ENCODE measurements around the gene SLC6A3. TPM values are rescaled to one million over a fixed set of nuclear protein-coding genes. Genes with fewer than 3 reads are reported as not detected.

Gene SLC6A3
- total and polyA plus RNA-seq, 4 donors: 0.30 to 1.1 (median 0.90) TPM

- Histone ChIP-seq H3K27me3 (ENCODE audit: control insufficient read depth in 3 of 3, insufficient read depth in 3 of 3, low read length in 2 of 3) (no peaks in the 10 kb centered on the region), H3K9ac (ENCODE audit: insufficient read depth in 1 of 2, low read length in 2 of 2) (no peak overlapping the region), H3K4me3 (no peak overlapping the region), H3K27ac (ENCODE audit: low read depth in 1 of 2, low read length in 1 of 2) (no peak overlapping the region), H3K4me1 (ENCODE audit: control insufficient read depth in 5 of 5, insufficient read depth in 5 of 5, low read length in 5 of 5) (no peaks in the 10 kb centered on the region), H3K36me3 (ENCODE audit: control insufficient read depth in 4 of 4, insufficient read depth in 4 of 4, low read length in 4 of 4) (peaks cover 0 to 71% (median 26%) of the 10 kb centered on the region in 4 donors), H3K9me3 (ENCODE audit: control insufficient read depth in 4 of 4, insufficient read depth in 3 of 4, low read length in 3 of 4) (peaks cover 0 to 2% (median 0%) of the 10 kb centered on the region in 4 donors)
- DNase-seq (no peak), ATAC-seq (ENCODE audit: insufficient read depth, low FRiP score) (no peak)
- WGBS, 2 donors: 91 to 93% methylated on average over 15 of the region's 15 CpGs
- TF ChIP-seq, protein P1, sequence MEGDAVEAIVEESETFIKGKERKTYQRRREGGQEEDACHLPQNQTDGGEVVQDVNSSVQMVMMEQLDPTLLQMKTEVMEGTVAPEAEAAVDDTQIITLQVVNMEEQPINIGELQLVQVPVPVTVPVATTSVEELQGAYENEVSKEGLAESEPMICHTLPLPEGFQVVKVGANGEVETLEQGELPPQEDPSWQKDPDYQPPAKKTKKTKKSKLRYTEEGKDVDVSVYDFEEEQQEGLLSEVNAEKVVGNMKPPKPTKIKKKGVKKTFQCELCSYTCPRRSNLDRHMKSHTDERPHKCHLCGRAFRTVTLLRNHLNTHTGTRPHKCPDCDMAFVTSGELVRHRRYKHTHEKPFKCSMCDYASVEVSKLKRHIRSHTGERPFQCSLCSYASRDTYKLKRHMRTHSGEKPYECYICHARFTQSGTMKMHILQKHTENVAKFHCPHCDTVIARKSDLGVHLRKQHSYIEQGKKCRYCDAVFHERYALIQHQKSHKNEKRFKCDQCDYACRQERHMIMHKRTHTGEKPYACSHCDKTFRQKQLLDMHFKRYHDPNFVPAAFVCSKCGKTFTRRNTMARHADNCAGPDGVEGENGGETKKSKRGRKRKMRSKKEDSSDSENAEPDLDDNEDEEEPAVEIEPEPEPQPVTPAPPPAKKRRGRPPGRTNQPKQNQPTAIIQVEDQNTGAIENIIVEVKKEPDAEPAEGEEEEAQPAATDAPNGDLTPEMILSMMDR (IDR thresholded peaks at IDR 0.05; ENCODE audit: control extremely low read depth, extremely low read depth): no peak
Observed at GRCh38 chr5:1485579-1486118, 40.4 kb upstream of the SLC6A3 start.

DNA sequence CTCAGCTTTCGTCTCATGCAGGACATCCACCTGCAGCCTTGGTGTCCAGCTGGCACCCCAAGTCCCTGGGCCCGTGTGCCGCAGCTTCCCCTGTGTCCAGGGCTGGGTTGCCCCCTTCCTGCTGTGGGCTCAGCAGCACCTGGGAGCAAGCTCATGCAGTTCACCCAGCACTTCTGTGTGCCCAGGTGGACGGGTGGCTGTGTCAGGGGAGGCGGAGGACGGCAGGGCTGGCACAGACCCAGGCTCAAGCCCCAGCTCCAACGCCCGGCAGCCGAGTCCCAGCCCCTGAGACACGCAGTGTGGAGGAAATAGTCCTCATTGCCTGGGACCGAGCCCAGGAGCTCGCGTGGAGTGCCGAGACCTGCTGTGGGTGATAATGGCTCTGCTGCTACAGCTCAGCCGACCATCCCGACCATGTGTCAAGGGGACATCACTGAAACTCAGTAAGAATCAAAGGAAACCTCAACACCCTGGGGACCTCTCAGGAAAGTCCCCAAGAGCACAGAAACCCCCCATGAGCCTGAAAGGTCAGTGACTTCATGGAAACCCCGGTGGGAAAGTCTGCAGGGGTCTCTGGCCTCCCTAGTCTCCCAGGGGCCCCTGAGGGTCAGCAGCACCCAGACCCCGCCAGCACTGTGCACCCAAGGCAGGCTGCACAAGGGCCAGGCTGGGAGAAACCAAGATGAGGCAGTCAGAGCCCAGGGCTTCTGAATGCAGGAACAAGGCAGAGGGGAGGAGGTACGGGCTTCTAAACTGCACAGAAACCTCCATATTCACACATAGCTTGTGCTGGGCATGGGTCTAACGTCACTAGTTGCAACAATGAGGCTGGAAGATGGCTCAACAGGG lies 39.7 kb upstream of the SLC6A3 start:
- peaks cover 0 to 65% (median 26%) of the 10 kb centered on the region in 4 donors for H3K36me3 ChIP-seq (ENCODE audit: control insufficient read depth in 4 of 4, insufficient read depth in 4 of 4, low read length in 4 of 4)
- peaks cover 0 to 2% (median 0%) of the 10 kb centered on the region in 4 donors for H3K9me3 ChIP-seq (ENCODE audit: control insufficient read depth in 4 of 4, insufficient read depth in 3 of 4, low read length in 3 of 4)
- DNase-seq (no peak), ATAC-seq (ENCODE audit: insufficient read depth, low FRiP score) (no peak)
- 86 to 88% methylated on average over 20 of the region's 20 CpGs for WGBS, 2 donors
- H3K9ac ChIP-seq (ENCODE audit: insufficient read depth in 1 of 2, low read length in 2 of 2): no peak overlapping the region
- TF ChIP-seq, protein P1 (IDR thresholded peaks at IDR 0.05; ENCODE audit: control extremely low read depth, extremely low read depth): no peak
- H3K27me3 ChIP-seq (ENCODE audit: control insufficient read depth in 3 of 3, insufficient read depth in 3 of 3, low read length in 2 of 3): no peaks in the 10 kb centered on the region
- no peaks in the 10 kb centered on the region for H3K4me1 ChIP-seq (ENCODE audit: control insufficient read depth in 5 of 5, insufficient read depth in 5 of 5, low read length in 5 of 5)
- no peak overlapping the region for H3K27ac ChIP-seq (ENCODE audit: low read depth in 1 of 2, low read length in 1 of 2)
- no peak overlapping the region for H3K4me3 ChIP-seq

GRCh38 chr5:1483856-1484729 lies 38.9 kb upstream of the SLC6A3 start:
- Histone ChIP-seq H3K9ac (ENCODE audit: insufficient read depth in 1 of 2, low read length in 2 of 2) (no peak overlapping the region), H3K27ac (ENCODE audit: low read depth in 1 of 2, low read length in 1 of 2) (no peak overlapping the region), H3K4me1 (ENCODE audit: control insufficient read depth in 5 of 5, insufficient read depth in 5 of 5, low read length in 5 of 5) (no peaks in the 10 kb centered on the region), H3K4me3 (no peak overlapping the region), H3K27me3 (ENCODE audit: control insufficient read depth in 3 of 3, insufficient read depth in 3 of 3, low read length in 2 of 3) (no peaks in the 10 kb centered on the region), H3K9me3 (ENCODE audit: control insufficient read depth in 4 of 4, insufficient read depth in 3 of 4, low read length in 3 of 4) (peaks cover 0 to 2% (median 0%) of the 10 kb centered on the region in 4 donors), H3K36me3 (ENCODE audit: control insufficient read depth in 4 of 4, insufficient read depth in 4 of 4, low read length in 4 of 4) (peaks cover 0 to 59% (median 25%) of the 10 kb centered on the region in 4 donors)
- no peak for DNase-seq
- TF ChIP-seq, protein P1 (IDR thresholded peaks at IDR 0.05; ENCODE audit: control extremely low read depth, extremely low read depth): no peak
- no peak for ATAC-seq (ENCODE audit: insufficient read depth, low FRiP score)
- 94% methylated on average over 33 of the region's 33 CpGs for WGBS, 2 donors

All from lung (tissue), 12 donors.